ENCODE data around the gene SLC37A4.
A peak's percentile ranks its signal among the peaks of the same experiment; 100 is the strongest.
"Not testable (repeated sequence)": the region's sequence is repeated elsewhere in the genome, so short reads cannot be mapped to it uniquely, and the experiment has no call there.

The SLC37A4 gene

GRCh38 chr11:119017377-119017776, 13.3 kb downstream of the SLC37A4 start:
- DNase-seq (ENCODE audit: low spot score) = not testable (repeated sequence)

DNA sequence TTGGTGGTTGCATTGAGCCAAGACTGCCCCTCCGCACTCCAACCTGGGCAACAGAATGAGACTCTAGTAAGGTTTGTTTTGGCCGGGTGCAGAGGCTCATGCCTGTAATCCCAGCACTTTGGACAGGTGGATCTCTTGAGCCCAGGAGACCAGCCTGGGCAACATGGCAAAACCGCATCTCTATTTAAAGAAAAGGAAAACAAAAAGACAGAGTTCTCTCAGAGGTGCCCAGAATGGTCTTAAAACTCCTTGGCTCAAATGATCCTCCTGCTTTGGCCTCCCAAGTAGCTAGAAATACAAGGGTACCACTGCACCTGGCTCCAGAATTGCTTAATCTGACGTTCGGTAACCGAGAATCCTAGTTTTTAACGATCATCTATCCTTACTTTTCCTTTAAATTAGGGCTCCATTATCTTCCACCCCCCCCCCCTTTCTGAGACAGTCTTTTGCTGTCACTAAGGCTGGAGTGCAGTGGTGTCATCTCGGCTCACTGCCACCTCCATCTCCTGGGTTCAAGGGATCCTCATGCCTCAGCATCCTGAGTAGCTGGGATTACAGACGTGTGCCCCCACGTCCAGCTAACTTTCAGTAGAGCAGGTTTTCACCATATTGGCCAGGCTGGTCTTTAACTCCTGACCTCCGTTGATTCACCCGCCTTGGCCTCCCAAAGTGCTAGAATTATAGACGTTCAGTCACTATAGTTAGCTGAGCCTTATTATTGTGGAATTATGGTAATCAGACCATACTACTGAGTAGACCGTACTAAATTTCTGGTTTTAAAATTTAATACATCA, 14.3 kb downstream of the SLC37A4 start:
- no peak for DNase-seq (ENCODE audit: low spot score)

DNA sequence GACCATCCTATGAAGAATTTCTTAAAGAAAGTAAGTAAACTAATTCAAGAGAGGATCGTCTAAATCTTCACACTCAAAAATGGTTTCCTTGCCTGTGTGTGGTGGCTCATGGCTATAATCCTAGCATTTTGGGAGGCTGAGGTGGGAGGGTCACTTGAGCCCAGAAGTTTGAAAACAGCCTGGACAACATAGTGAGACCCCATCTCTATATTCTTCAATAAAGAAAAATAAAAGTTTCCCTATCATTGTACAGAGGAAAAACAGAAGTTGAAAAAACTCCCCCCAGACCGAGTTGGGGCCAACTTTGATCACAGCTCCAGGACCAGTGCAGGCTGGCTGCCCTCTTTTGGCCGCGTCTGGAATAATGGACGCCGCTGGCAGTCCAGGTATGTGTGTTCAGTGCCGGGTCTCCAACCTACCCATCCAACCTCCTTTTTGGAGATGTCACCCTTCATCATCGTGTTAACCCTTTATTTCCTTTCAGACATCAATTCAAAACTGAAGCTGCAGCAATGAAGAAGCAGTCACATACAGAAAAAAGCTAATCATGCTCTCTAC, 15.5 kb downstream of the SLC37A4 start:
- DNase-seq (ENCODE audit: low spot score) = no peak

- DNase-seq (ENCODE audit: low spot score) = no peak
Measured at GRCh38 chr11:119014209-119014924, 16.3 kb downstream of the SLC37A4 start.

- DNase-seq (ENCODE audit: low spot score) = no peak
Measured at GRCh38 chr11:119012629-119013170, 18.0 kb downstream of the SLC37A4 start.

GRCh38 chr11:119011476-119012053, 19.1 kb downstream of the SLC37A4 start:
- DNase-seq (ENCODE audit: low spot score) = no peak

GRCh38 chr11:119006656-119007055, 24.0 kb downstream of the SLC37A4 start:
- DNase-seq (ENCODE audit: low spot score) = no peak

- no peak for DNase-seq (ENCODE audit: low spot score)
Measured at GRCh38 chr11:119000906-119001305, 29.8 kb downstream of the SLC37A4 start.

DNA sequence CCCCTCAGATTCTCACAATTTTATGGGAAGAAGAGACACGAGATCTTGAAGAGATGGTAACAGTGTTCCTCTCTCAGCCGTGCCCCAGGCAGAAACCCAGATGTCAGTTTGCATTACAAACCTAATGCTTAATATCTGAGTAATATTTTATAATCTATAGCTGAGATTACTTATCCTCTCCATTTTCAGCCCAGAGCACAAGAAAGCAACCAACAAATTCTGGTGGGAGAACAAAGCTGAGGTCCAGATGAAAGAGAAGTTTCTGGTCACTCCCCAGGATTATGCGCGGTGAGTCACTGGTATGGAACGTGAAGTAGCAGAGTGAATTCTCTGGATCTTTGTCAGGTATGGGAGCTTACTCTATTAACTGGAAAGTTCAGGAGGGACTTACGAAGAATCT, 31.9 kb downstream of the SLC37A4 start:
- DNase-seq (ENCODE audit: low spot score) = peak; percentile 51

DNA sequence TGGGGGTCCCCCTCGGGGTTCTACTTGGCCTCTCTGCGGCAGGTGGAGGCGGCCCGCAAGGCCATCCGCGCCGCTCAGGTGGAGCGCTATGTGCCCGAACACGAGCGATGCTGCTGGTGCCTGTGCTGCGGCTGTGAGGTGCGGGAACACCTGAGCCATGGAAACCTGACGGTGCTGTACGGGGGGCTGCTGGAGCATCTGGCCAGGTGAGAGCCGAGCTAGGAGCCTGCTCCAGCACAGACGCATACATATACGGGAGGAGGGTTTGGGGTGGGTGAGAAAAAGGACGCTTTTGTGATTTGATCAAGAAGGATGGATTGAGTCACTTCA, 32.3 kb downstream of the SLC37A4 start:
- no peak for DNase-seq (ENCODE audit: low spot score)

GRCh38 chr11:118997627-118998387, 32.9 kb downstream of the SLC37A4 start, which contains the start of gene CENATAC:
TSS of gene CENATAC (plus strand) at chr11:118998138. CDS start at chr11:118998198, 60 bp downstream.
- DNase-seq (ENCODE audit: low spot score) = peak; percentile 100

GRCh38 chr11:118996926-118997626, 33.6 kb downstream of the SLC37A4 start:
- DNase-seq (ENCODE audit: low spot score) = peak; percentile 58

DNA sequence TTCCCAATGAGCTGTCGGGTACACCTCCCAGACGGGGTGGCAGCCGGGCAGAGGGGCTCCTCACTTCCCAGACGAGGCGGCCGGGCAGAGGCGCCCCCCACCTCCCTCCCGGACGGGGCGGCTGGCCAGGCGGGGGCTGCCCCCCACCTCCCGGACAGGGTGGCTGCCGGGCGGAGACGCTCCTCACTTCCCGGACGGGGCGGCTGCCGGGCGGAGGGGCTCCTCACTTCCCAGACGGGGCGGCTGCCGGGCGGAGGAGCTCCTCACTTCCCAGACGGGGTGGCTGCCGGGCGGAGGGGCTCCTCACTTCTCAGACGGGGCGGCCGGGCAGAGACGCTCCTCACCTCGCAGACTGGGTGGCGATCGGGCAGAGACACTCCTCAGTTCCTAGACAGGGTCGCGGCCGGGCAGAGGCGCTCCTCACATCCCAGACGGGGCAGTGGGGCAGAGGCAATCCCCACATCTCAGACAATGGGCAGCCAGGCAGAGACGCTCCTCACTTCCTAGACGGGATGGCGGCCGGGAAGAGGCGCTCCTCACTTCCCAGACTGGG, 39.1 kb downstream of the SLC37A4 start:
- not testable (repeated sequence) for DNase-seq (ENCODE audit: low spot score)

DNA sequence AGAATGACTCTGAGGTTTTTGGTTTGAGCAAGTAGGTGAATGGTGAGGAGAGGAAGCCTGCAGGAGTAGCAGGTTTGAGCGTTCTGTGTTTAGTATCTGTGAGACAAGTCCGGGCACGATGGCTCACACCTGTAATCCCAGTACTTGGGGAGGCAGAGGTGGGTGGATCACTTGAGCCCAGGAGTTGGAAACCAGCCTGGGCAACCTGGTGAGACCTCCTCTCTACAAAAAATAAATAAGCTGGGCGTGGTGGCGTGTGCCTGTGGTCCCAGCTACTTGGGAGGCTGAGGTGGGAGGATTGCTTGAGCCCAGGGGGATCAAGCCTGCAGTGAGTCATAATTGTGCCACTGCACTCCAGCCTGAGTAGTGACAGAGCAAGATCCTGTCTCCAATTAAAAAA, 42.4 kb downstream of the SLC37A4 start:
- DNase-seq (ENCODE audit: low spot score) = no peak

GRCh38 chr11:118984825-118985224, 45.9 kb downstream of the SLC37A4 start:
- DNase-seq (ENCODE audit: low spot score) = peak; percentile 2

GRCh38 chr11:118984337-118984736, 46.3 kb downstream of the SLC37A4 start:
- not testable (repeated sequence) for DNase-seq (ENCODE audit: low spot score)

- DNase-seq (ENCODE audit: low spot score) = peak; percentile 17
Measured at GRCh38 chr11:118980191-118980881, 50.3 kb downstream of the SLC37A4 start.

- DNase-seq (ENCODE audit: low spot score) = peak; percentile 1
Measured at GRCh38 chr11:118979434-118979833, 51.2 kb downstream of the SLC37A4 start.

DNA sequence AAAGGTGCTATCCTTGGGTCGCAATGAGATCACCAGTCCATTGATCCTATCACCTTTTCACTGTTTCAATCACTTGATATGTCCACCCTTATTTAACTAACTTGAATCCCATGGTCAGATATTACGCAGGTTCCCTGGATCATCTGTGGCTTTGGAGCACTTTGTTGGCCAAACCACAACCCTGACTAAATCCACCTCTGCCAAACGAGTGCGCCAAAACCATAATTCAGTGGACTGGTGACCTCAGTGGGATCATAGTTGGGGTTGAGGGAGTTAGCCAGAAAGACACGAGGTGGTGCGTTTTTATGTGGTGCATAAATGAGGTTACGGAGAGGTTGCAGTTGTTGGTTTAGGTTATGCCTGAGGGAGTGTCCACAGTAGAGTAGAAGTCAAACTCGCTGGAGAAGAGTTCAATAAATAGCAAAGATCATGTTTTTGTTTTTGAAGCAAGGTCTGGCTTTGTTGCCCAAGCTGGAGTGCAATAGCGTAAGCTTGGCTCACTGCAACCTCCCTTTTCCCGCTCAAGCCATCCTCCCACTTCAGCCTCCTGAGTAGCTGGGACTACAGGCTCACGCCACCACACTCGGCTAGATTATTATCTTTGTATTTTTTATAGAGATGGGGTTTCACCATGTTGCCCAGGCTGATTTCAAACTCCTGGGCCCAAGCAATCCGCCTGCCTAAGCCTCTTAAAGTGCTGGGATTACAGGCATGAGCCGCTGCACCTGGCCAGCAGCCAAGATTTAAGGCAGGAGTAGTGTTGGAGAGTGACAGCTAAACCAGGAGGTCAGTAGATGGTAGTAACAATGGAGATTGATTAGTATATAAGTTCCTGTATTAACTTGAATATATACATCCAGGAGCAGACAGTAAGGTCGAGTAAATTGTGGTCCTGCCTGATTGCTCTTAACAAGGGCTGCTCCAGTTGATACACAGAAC, 54.6 kb downstream of the SLC37A4 start:
- no peak for DNase-seq (ENCODE audit: low spot score)

All from AG08395 (cell line).